GM18520 (cell line): Measurements from ENCODE around the gene CUBN.

Source experiments
- ATAC-seq: cut with Tn5 transposase; IDR thresholded peaks from one replicate; pipeline ENCODE4 v1.9.1; 2021; ENCODE audit not compliant: unreplicated experiment

The CUBN gene

GRCh38 chr10:17109046-17109445 is 20.6 kb downstream of the CUBN start:
- no peak for ATAC-seq

GRCh38 chr10:17106991-17107390 is 22.6 kb downstream of the CUBN start:
- no peak for ATAC-seq

- no peak for ATAC-seq
Measured at GRCh38 chr10:17101910-17102266, 27.7 kb downstream of the CUBN start.

- ATAC-seq = no peak
Measured at GRCh38 chr10:17101257-17101909, 28.2 kb downstream of the CUBN start.

GRCh38 chr10:17100586-17100985 is 29.0 kb downstream of the CUBN start:
- no peak for ATAC-seq

- no peak for ATAC-seq
Measured at GRCh38 chr10:17098012-17098411, 31.6 kb downstream of the CUBN start.

- ATAC-seq = no peak
Measured at GRCh38 chr10:17094844-17095243, 34.8 kb downstream of the CUBN start.

GRCh38 chr10:17092986-17093803 is 36.4 kb downstream of the CUBN start:
- no peak for ATAC-seq

GRCh38 chr10:17092216-17092944 is 37.2 kb downstream of the CUBN start:
- ATAC-seq = no peak

- ATAC-seq = no peak
Measured at GRCh38 chr10:17088118-17088806, 41.3 kb downstream of the CUBN start.

- no peak for ATAC-seq
Measured at GRCh38 chr10:17086865-17087367, 42.7 kb downstream of the CUBN start.

GRCh38 chr10:17085011-17085725 is 44.4 kb downstream of the CUBN start:
- no peak for ATAC-seq

GRCh38 chr10:17084258-17084657 is 45.4 kb downstream of the CUBN start:
- ATAC-seq = no peak

- ATAC-seq = no peak
Measured at GRCh38 chr10:17081431-17081830, 48.2 kb downstream of the CUBN start.

GRCh38 chr10:17077890-17078289 is 51.7 kb downstream of the CUBN start:
- ATAC-seq = no peak

GRCh38 chr10:17077346-17077781 is 52.2 kb downstream of the CUBN start:
- ATAC-seq = no peak

- ATAC-seq = no peak
Measured at GRCh38 chr10:17076626-17077345, 52.8 kb downstream of the CUBN start.

- ATAC-seq = no peak
Measured at GRCh38 chr10:17075533-17076359, 53.9 kb downstream of the CUBN start.

- no peak for ATAC-seq
Measured at GRCh38 chr10:17074541-17074847, 55.1 kb downstream of the CUBN start.
